NCI-H2107 treated with DMSO at 0.1 percent for 48 hours (cell line): Measurements from ENCODE around the gene GNA15.

Source experiments
- DNase-seq: peaks from one replicate; lab custom pipeline; 2025; ENCODE audit not compliant: unreplicated experiment; lab: John Stamatoyannopoulos, UW

GNA15 gene

DNA sequence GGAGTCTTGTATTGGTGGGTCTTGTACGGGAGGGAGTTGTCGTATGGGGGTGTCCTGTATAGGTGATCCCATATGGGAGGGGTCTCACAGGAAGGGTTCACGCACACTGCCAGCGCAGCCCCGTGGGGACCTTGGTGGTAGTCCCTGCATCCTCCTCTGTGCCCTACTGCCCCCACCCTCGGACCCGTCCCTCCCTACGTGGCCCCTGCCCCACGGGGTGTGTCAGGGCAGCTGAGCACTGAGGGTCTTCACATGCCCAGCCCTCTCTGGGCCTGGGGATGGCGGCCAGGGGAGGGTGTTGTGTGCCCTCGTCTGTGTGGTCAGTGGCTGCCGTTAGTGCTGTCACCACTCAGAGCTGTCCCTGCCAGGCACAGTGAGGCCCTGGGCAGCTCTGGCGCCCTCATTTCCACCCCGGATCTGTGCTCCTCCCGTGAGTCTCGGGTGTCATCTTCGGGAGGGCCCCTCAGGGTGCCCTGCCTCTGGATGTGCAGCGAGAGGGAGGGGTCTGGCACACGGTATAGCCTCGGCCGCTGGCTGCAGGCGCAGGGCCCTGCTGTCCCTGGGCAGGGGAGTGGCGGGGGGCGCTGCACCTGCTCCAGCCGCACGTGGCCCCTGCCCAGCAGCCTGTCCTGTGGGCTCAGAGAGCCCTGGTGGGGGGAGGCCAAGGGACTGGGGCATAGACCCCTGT is 16.0 kb upstream of the GNA15 start:
- no peak for DNase-seq

DNA sequence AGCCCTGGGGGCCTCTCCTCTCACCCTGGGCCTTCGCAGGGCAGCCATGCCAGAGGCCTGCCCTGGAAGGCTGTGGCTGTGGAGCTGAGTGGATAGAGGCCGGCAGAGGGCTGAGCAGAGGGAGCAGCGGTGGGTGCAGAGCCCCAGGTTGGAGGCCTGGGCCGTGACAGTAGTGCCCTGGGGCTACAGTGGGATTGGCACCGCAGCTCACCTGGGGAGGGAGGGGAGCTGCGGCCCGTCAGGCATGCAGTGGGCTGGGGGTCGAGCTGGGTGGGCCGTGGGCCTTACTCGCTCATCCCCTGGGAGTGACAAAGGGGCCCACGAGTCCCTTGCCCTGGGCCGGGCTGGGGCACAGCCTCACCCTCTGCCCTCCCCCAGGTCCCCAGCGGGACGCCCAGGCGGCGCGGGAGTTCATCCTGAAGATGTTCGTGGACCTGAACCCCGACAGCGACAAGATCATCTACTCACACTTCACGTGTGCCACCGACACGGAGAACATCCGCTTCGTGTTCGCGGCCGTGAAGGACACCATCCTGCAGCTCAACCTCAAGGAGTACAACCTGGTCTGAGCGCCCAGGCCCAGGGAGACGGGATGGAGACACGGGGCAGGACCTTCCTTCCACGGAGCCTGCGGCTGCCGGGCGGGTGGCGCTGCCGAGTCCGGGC is 15.1 kb upstream of the GNA15 start:
- DNase-seq, result no peak

GRCh38 chr19:3121396-3121795 is 14.4 kb upstream of the GNA15 start:
- no peak for DNase-seq

DNA sequence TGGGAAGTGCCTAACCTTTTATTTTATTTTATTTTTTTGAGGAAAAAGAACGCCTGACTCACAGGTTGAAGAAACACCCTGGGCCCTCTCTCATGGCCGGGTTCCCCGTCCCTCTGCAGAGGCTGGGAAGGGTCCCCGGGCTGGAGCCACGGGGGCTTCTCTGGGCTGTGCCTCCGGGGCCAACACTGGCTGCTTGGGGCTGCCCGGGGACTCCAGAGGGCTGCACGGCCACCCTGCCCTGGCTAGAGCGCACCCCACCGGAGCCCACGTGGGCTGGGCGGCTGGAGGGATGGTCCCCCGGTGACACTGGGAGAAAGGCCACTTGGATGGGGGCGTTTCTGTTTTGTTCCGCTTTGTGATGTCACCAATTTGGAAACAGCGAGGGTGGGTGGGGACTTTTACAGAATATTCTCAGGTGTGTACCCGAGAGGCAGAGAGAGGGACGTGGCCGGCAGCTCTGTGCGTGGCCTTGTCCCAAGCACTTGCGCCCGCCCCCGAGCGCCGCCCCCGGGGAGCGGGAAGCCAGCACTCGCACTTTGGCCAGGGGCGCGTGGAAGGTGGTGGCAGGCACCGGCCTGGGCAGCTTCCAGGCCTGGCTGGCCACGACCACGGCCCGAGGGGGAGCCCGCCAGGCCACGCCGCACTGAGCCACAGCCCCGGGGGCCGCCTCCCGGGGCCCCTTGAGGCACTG is 13.9 kb upstream of the GNA15 start:
- DNase-seq, result no peak

DNA sequence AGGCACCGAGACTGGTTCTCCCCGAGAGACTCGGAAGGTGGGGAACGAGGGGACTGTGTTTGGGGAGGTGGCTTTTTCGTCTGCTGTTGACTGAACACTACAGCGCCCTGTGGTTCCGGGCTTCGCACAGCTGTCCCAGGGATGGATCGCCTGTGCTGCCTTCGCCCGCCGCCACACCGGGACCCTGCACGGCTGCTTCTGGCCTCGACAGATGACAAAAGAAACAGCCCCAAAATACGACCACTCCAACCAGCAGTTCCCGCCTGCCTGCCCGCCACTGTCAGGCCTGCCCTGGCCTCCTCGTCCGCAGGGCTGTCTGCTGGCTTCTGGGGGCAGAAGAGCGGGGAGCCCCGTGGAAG is 13.3 kb upstream of the GNA15 start:
- no peak for DNase-seq

DNA sequence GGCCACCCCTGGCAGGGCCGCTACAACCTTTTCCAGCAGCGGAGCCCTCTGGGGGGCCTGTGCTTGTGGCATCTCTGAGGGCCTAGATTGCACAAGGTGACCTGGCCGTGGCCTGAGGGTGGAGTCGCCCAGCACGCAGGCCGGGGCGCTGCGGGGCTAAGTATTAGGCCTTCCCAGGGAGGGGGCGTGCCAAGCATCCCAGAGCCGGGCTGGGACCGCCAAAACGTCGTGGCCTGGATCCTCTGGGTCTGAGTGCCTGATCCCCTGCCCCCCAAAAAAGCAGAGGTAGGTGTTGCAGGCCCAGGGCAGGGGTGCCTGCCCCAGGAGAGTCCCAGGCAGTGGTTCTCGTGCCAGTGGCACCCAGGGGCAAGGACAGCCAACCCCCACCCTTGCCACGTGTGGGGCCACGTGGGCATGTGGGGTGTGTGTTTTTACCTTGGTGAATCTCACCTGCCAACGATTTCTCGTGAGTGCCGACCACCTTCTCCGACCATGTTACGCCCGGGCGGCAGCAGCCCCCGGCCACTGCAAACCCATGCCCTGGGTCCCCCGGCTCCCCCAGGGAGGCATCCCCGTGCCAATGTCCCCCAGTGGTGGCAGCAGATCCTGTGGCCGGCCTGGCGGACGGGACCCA is 12.6 kb upstream of the GNA15 start:
- DNase-seq, result no peak

GRCh38 chr19:3123956-3124355 is 11.9 kb upstream of the GNA15 start:
- no peak for DNase-seq

GRCh38 chr19:3124630-3125029 is 11.2 kb upstream of the GNA15 start:
- DNase-seq, result no peak

- DNase-seq, result peak; percentile 69
Observed at GRCh38 chr19:3125900-3126524, 9.8 kb upstream of the GNA15 start.

- peak; percentile 5 for DNase-seq
Observed at GRCh38 chr19:3129112-3129511, 6.7 kb upstream of the GNA15 start.

DNA sequence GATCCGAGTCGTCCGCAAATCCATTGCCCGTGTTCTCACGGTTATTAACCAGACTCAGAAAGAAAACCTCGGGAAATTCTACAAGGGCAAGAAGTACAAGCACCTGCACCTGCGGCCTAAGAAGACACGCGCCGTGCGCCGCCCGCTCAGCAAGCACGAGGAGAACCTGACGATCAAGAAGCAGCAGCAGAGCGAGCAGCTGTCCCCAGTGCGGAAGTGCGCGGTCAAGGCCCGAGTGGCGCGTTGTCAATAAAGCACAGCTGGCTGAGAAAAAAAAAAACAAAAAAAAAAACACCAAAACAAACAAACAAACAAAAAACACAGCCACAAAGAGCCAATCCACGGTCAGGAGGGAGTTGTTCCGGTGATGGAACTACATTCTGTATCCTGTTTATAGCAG is 4.7 kb upstream of the GNA15 start:
- DNase-seq, result no peak

DNA sequence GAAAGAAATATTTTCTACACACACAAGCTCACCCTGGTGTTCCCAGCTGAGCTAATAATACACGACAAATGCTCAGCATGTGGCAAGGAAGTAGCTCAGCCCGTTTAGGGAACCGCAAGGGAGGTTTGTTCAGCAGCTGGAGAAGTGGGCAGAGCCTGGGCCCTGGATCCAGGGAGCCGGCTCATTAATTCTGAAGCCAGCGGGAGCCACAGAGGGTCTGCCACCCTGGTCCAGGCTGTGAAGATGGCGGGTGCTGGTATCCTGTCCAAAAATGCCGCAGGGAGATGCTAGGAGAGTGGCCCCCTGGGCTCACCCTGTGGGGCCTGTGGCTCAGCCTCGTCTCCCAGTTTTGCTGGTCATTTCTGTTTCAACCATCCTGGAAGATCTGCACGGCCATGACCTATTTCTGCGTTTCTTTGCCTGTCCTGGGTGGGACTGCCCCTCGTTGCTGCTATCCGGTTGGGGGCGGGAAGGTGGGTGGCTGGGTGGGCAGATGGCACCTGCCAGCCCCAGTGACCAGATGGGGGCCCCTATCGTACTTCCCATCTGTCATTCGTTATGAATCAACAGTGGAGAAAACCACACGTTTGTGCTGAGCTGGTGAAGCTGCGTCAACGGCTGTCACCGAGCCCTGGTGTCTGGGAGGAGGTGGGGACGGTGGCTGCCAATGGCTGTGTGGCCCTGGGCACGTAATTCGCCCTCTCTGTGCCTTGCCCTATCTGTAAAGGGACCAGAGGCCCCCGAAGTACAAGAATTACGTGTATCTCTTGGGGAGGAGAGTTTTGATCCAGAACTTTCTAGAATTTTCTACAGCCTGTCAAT is 2.7 kb upstream of the GNA15 start:
- peak; percentile 78 for DNase-seq

DNA sequence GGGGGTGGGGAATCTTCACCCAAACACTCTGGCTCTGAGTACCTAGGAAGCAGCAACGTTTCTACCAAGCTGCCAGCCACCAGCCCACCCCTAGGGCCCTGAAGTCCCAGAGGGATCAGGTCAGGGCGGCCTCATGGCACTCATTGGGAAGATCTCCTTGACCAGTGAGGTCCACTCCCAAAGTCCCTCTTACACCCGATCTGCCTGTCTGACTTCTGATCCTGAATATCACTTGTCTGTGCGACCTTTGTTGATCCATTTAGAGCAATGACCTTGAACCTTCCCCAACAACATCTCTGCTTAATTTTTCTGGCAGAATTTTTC is 2.1 kb upstream of the GNA15 start:
- DNase-seq, result no peak

DNA sequence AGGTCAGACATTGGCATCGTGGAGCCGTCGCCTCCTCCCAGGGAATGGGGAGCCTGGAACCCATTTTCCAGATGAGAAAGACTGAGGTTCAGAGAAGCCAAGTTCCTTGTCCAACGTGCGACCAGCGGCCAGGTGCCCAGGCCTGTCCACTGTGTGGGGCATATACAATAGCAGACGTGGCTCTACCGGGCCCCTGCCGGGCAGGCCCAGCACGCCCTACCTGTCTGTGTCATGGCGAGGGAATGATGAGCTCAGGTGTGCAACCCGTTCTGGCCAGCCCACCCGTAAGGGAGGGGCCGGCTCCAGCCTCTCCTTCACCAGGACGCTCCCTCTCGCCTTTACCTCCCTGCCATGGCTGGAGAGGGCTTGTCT is 837 bp downstream of the GNA15 start:
- DNase-seq, result no peak

DNA sequence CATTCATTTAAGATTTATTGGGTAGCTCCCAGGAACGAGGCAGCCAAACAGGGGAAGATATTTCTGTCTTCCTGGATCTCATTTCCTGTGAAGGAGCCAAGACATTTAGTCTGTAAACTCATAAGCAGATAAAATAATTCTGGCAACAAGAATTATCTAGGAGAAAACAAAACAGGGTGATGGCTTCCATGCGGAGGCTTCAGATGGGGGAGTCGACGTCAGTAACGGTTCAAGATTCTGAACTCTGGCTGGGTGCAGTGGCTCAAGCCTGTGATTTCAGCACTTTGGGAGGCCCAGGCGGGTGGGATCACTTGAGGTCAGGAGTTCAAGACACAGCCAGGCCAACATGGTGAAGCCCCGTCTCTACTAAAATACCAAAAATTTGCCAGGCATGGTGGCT is 1.3 kb downstream of the GNA15 start:
- no peak for DNase-seq

DNA sequence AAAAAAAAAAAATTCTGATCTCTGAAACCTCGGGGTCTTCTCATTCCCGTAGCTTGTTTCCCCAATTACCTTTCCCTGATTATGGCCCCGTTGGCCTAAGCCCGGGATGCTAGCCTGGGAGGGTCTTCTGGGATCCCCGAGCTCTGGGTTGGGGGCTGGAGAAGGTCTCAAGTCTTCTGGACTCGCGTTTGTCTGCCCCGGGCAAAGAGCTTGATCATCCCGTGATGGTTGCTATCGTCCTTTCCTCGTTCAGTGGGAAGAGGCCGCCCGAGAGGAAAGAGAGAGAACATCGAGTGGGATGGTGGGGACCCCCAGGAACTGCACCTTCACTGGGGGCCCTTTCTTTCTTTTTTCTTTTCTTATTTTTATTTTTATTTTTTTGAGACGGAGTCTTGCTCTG is 2.4 kb downstream of the GNA15 start:
- no peak for DNase-seq

DNA sequence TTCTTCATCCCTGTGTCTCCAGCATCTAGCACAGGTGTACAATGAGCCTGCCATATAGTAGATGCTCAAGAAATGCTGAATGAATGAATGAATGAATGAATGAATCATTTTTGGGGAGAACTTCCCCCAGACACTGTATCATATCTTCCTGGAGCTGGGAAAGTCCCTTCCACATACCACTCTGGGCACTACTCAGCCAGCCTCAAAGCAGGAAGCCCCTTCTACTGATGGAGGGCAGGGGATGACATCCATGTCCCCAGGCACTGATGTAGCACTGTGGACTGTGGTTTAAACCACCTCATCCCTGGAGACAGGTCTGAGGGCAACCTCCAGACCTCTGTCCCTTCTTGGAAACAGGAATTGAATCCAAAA is 4.8 kb downstream of the GNA15 start:
- DNase-seq, result no peak

DNA sequence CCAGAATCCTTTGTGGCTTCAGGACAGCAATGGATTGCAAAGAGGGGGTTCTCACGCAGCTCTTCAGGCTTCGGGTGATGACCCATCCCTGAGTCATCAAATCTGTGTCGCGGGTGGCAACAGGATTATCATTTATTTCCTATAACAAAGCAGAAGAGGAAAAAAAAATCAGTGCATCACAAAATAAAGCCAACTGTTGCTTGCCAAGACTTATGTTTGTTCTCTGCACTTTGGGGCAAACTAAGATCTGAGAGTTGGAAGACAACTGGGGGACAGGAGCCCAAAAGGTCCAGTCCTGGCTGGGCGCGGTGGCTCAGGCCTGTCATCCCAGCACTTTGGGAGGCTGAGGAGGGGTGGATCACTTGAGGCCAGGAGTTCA is 6.4 kb downstream of the GNA15 start:
- no peak for DNase-seq

DNA sequence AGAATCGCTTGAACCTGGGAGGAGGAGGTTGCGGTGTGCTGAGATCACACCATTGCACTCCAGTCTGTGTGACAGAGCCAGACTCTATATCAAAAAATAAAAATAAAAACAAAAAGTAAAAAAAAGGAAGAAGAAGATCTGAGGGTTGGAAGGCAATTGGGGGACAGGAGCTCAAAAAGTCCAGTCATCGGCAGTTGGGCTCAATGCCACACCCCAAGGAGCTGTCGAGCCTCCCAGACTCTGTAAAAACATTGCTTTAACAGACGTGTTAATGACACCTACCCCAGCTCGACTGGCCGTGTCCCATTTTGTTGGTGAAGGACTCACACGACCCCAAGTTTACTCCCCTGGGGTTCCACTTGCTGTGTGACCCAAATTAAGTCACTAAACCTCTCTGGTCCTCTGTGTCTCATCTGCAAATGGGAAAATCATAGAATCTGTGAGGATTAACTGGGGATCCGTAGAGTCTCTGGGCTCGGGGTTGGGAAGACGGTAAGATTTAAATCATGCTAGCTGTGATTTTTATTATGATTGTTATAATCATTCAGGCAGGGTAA is 7.0 kb downstream of the GNA15 start:
- DNase-seq, result no peak

DNA sequence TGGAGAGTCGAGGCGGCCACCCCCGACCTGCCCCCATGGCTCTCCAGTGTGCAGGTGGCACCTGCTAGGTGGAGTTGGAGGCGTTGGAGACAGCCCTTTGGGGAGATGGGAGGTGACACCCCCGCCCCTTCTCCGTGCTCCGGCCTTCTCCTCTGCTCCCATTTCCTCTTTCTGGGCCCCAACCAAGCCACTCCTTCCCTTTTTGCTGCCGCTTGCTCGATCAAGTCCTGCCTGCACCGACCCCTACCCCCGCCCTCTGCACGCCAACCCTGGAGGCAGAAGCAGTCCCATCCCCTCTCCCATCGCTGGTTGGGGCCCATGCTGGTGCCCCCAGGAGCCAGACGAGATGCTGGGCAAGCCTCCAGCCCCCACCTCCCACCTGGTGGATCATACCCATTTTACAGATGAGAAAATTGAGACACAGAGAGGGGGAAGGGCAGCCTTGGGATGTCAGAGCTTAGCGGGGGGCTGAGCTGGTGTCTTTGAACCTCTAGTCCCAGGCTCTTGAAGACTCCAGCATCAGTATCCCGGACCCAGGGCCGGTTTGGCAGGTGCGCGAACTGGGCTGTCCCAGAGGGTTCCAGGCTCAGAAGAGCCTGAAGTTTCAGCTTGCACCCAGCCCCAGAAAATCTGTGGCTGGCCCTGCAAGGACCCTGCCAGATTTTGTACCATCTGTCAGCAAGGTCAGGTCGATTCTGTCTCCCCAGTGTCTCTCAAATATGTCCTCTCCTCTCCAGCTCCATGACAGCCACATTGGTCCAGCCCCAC is 10.3 kb downstream of the GNA15 start:
- DNase-seq, result no peak
